ENCODE data around the gene C2CD4C.
"Not testable (repeated sequence)": the region's sequence is repeated elsewhere in the genome, so short reads cannot be mapped to it uniquely, and the experiment has no call there.

Gene C2CD4C

GRCh38 chr19:403221-404027 lies 5.5 kb downstream of the C2CD4C start:
- no peaks in the 10 kb centered on the region for H3K4me1 Mint-ChIP-seq (ENCODE audit: low read depth)
- no peak overlapping the region for H3K4me3 Mint-ChIP-seq
- intact Hi-C loops (cut with micrococcal nuclease), result no loop called here
- H3K9me3 Mint-ChIP-seq, result no peaks in the 10 kb centered on the region
- H3K27me3 Mint-ChIP-seq, result peaks cover 37% of the 10 kb centered on the region
- H3K27ac Mint-ChIP-seq, result no peak overlapping the region
- H3K36me3 Mint-ChIP-seq (ENCODE audit: low read depth), result no peaks in the 10 kb centered on the region

GRCh38 chr19:402786-403185 lies 6.2 kb downstream of the C2CD4C start:
- no peaks in the 10 kb centered on the region for H3K9me3 Mint-ChIP-seq
- H3K27ac Mint-ChIP-seq, result no peak overlapping the region
- no peaks in the 10 kb centered on the region for H3K36me3 Mint-ChIP-seq (ENCODE audit: low read depth)
- peaks cover 32% of the 10 kb centered on the region for H3K27me3 Mint-ChIP-seq
- H3K4me1 Mint-ChIP-seq (ENCODE audit: low read depth), result no peaks in the 10 kb centered on the region
- intact Hi-C loops (cut with micrococcal nuclease), result no loop called here
- no peak overlapping the region for H3K4me3 Mint-ChIP-seq

GRCh38 chr19:401866-402511 lies 7.0 kb downstream of the C2CD4C start:
- Mint-ChIP-seq H3K4me1 (ENCODE audit: low read depth) (no peaks in the 10 kb centered on the region), H3K27me3 (peaks cover 30% of the 10 kb centered on the region), H3K36me3 (ENCODE audit: low read depth) (no peaks in the 10 kb centered on the region), H3K4me3 (no peak overlapping the region), H3K9me3 (no peaks in the 10 kb centered on the region), H3K27ac (no peak overlapping the region)
- intact Hi-C loops (cut with micrococcal nuclease), result no loop called here

- no peaks in the 10 kb centered on the region for H3K36me3 Mint-ChIP-seq (ENCODE audit: low read depth)
- no peaks in the 10 kb centered on the region for H3K4me1 Mint-ChIP-seq (ENCODE audit: low read depth)
- no peak overlapping the region for H3K27ac Mint-ChIP-seq
- no peak overlapping the region for H3K4me3 Mint-ChIP-seq
- no peaks in the 10 kb centered on the region for H3K9me3 Mint-ChIP-seq
- peaks cover 27% of the 10 kb centered on the region for H3K27me3 Mint-ChIP-seq
- intact Hi-C loops (cut with micrococcal nuclease), result no loop called here
Observed at GRCh38 chr19:400976-401865, 7.7 kb downstream of the C2CD4C start.

GRCh38 chr19:399370-399769 lies 9.6 kb downstream of the C2CD4C start:
- intact Hi-C loops (cut with micrococcal nuclease), result no loop called here
- H3K27ac Mint-ChIP-seq, result no peak overlapping the region
- H3K4me3 Mint-ChIP-seq, result no peak overlapping the region
- no peaks in the 10 kb centered on the region for H3K4me1 Mint-ChIP-seq (ENCODE audit: low read depth)
- H3K27me3 Mint-ChIP-seq, result peaks cover 16% of the 10 kb centered on the region
- H3K36me3 Mint-ChIP-seq (ENCODE audit: low read depth), result no peaks in the 10 kb centered on the region
- peaks cover 18% of the 10 kb centered on the region for H3K9me3 Mint-ChIP-seq

GRCh38 chr19:398719-399118 lies 10.2 kb downstream of the C2CD4C start:
- no peak overlapping the region for H3K27ac Mint-ChIP-seq
- intact Hi-C loops (cut with micrococcal nuclease), result no loop called here

GRCh38 chr19:397941-398706 lies 10.8 kb downstream of the C2CD4C start:
- peaks cover 10% of the 10 kb centered on the region for H3K27me3 Mint-ChIP-seq
- no peak overlapping the region for H3K27ac Mint-ChIP-seq
- intact Hi-C loops (cut with micrococcal nuclease), result no loop called here
- peaks cover 5% of the 10 kb centered on the region for H3K36me3 Mint-ChIP-seq (ENCODE audit: low read depth)
- no peaks in the 10 kb centered on the region for H3K4me1 Mint-ChIP-seq (ENCODE audit: low read depth)
- no peak overlapping the region for H3K4me3 Mint-ChIP-seq
- peaks cover 30% of the 10 kb centered on the region for H3K9me3 Mint-ChIP-seq

More at GRCh38 chr19:398719-399118, 10.2 kb downstream of the C2CD4C start:
- Mint-ChIP-seq H3K9me3 (peaks cover 25% of the 10 kb centered on the region), H3K27me3 (peaks cover 16% of the 10 kb centered on the region), H3K4me3 (no peak overlapping the region), H3K36me3 (ENCODE audit: low read depth) (no peaks in the 10 kb centered on the region), H3K4me1 (ENCODE audit: low read depth) (no peaks in the 10 kb centered on the region)

GRCh38 chr19:397321-397720 lies 11.6 kb downstream of the C2CD4C start:
- no peak overlapping the region for H3K27ac Mint-ChIP-seq
- H3K9me3 Mint-ChIP-seq, result peaks cover 39% of the 10 kb centered on the region
- peaks cover 6% of the 10 kb centered on the region for H3K27me3 Mint-ChIP-seq

GRCh38 chr19:395467-395866 lies 13.5 kb downstream of the C2CD4C start:
- Mint-ChIP-seq H3K27me3 (peaks cover 6% of the 10 kb centered on the region), H3K4me3 (no peak overlapping the region), H3K36me3 (ENCODE audit: low read depth) (peaks cover 8% of the 10 kb centered on the region), H3K4me1 (ENCODE audit: low read depth) (no peaks in the 10 kb centered on the region), H3K27ac (no peak overlapping the region), H3K9me3 (peaks cover 39% of the 10 kb centered on the region)
- intact Hi-C loops (cut with micrococcal nuclease), result no loop called here

More at GRCh38 chr19:397321-397720, 11.6 kb downstream of the C2CD4C start:
- Mint-ChIP-seq H3K4me3 (no peak overlapping the region), H3K4me1 (ENCODE audit: low read depth) (no peaks in the 10 kb centered on the region), H3K36me3 (ENCODE audit: low read depth) (peaks cover 8% of the 10 kb centered on the region)
- intact Hi-C loops (cut with micrococcal nuclease), result no loop called here

GRCh38 chr19:394857-395256 lies 14.1 kb downstream of the C2CD4C start:
- peaks cover 39% of the 10 kb centered on the region for H3K9me3 Mint-ChIP-seq
- H3K27ac Mint-ChIP-seq; H3K4me3 Mint-ChIP-seq; H3K4me1 Mint-ChIP-seq (ENCODE audit: low read depth); intact Hi-C loops (cut with micrococcal nuclease); H3K36me3 Mint-ChIP-seq (ENCODE audit: low read depth); H3K27me3 Mint-ChIP-seq: not testable (repeated sequence)

GRCh38 chr19:393560-393959 lies 15.4 kb downstream of the C2CD4C start:
- H3K27ac Mint-ChIP-seq; H3K4me1 Mint-ChIP-seq (ENCODE audit: low read depth); intact Hi-C loops (cut with micrococcal nuclease): not testable (repeated sequence)

GRCh38 chr19:392375-392970 lies 16.5 kb downstream of the C2CD4C start:
- intact Hi-C loops (cut with micrococcal nuclease), result no loop called here
- H3K27me3 Mint-ChIP-seq, result peaks cover 14% of the 10 kb centered on the region
- peaks cover 39% of the 10 kb centered on the region for H3K9me3 Mint-ChIP-seq
- H3K27ac Mint-ChIP-seq, result no peak overlapping the region
- H3K36me3 Mint-ChIP-seq (ENCODE audit: low read depth), result peaks cover 8% of the 10 kb centered on the region
- H3K4me1 Mint-ChIP-seq (ENCODE audit: low read depth), result no peaks in the 10 kb centered on the region
- no peak overlapping the region for H3K4me3 Mint-ChIP-seq

More at GRCh38 chr19:393560-393959, 15.4 kb downstream of the C2CD4C start:
- Mint-ChIP-seq H3K9me3 (peaks cover 39% of the 10 kb centered on the region), H3K27me3 (peaks cover 12% of the 10 kb centered on the region)
- not testable (repeated sequence) for H3K4me3 Mint-ChIP-seq; H3K36me3 Mint-ChIP-seq (ENCODE audit: low read depth)

- peaks cover 8% of the 10 kb centered on the region for H3K36me3 Mint-ChIP-seq (ENCODE audit: low read depth)
- H3K27me3 Mint-ChIP-seq, result peaks cover 17% of the 10 kb centered on the region
- H3K4me3 Mint-ChIP-seq, result no peak overlapping the region
- H3K4me1 Mint-ChIP-seq (ENCODE audit: low read depth), result no peaks in the 10 kb centered on the region
- peaks cover 39% of the 10 kb centered on the region for H3K9me3 Mint-ChIP-seq
- intact Hi-C loops (cut with micrococcal nuclease), result no loop called here
- no peak overlapping the region for H3K27ac Mint-ChIP-seq
Observed at GRCh38 chr19:391726-392374, 17.1 kb downstream of the C2CD4C start.

All from dendritic cell treated with granulocyte-macrophage colony-stimulating factor and Interleukin-4, amounts not matched to agents 40 ng/mL and 50 ng/mL, for 4 days (primary cell).